OCI-M2 (cell line): ENCODE data around the gene TM4SF4.
"Not testable (repeated sequence)": the region's sequence is repeated elsewhere in the genome, so short reads cannot be mapped to it uniquely, and the experiment has no call there.

Source experiments
- DNase-seq: peaks from one replicate; lab custom pipeline; 2025; ENCODE audit not compliant: unreplicated experiment; lab: John Stamatoyannopoulos, UW

Gene TM4SF4, protein sequence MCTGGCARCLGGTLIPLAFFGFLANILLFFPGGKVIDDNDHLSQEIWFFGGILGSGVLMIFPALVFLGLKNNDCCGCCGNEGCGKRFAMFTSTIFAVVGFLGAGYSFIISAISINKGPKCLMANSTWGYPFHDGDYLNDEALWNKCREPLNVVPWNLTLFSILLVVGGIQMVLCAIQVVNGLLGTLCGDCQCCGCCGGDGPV

GRCh38 chr3:149474250-149474817 is at the start of gene TM4SF4:
Gene TM4SF4, plus strand, starts transcription at chr3:149474697. Its CDS starts 181 bp downstream, at chr3:149474878.
- no peak for DNase-seq

- no peak for DNase-seq
These were observed 49.6 kb upstream of the TM4SF4 start for GRCh38 chr3:149424918-149425317.

DNA sequence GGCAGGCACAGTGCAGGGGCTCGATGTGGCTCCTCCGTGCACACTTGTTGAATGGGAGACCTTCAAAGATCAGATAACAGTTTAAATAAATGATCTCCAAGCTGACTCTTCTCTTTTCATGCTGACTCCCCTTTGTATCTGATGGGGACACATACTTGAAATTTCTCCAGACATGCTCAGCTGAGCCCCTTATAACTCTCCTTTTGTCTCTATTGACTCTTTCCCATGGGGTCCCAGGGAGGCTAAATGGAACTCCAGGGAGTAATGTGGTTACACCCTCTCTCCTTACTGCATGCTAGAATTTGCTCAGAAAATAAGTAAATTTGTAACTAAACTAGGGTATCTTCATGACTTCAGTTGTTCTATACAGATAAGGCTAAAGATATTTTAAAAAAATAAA is 48.2 kb upstream of the TM4SF4 start:
- no peak for DNase-seq

DNA sequence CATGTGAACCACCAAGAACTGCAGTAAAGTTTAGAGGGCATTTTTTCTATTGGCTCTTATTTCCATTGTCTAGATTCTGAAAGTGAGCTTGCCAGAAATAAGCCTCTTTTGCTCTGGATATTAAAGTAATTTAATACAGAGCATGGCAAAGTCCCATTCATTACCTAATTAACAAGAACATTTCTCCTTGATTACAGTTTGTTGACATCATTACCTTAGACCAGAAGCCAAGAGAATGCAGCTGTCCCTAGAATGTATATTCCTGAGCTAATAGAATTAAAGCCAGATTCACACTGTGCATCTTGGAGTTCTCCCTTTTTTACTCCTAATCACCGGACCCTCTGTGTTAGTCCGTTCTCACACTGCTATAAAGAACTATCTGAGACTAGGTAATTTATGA is 46.4 kb upstream of the TM4SF4 start:
- DNase-seq, result no peak

GRCh38 chr3:149430216-149430615 is 44.3 kb upstream of the TM4SF4 start:
- no peak for DNase-seq

DNA sequence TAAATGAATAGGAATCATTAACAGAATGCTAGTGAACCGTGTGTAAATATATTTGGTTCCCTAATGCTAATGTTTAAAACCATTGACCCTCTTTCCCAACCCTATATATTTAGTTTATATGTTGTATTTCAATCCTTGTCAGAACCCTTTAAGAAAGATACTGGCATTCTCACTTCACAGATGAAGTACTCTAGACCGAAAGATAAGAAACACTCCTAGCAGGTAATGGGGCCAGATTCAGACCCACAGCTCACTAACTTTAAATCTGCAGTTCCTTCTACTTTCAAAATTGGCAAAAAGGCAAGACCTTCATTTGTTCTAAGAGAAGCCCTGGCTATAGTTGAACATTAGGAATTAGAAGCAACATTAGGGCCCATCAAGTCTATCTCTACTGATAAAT is 42.3 kb upstream of the TM4SF4 start:
- DNase-seq, result no peak

DNA sequence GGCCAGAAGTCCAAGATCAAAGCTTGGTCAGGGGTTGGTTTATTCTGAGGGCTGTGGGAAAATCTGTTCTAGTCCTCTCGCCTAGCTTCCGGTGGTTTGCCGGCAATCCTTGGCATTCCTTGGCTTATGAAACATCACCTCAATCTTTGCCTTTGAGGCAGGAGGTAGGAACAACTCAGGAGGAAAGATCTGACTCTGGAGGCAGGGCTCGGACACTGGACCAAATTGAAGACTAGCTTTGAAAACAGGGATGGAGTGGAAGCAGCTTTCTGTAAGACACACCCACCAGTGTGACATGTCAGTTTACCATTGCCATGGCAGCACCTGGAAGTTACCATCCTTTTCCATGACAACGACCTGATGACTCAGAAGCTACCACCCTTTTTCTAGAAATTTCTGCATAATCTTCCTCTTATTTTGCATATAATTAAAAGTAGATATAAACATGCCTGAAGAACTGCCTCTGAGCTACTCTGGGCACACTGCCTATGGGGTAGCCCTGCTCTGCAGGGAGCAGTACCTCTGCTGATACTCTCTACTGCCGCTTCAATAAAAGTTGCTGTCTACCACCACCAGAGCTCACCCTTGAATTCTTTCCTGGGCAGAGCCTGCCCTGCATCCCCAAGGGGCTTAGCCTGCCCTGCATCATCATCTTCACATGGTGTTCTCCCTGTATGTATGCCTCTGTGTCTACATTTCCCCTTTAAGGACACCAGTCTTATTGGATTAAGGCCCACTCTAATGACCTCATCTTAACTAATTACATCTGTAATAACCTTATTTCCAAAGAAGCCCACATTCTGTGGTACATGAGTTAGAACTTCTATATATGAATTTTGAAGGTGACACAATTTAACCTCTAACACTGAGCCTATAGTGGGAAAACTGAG is 38.3 kb upstream of the TM4SF4 start:
- no peak for DNase-seq

DNA sequence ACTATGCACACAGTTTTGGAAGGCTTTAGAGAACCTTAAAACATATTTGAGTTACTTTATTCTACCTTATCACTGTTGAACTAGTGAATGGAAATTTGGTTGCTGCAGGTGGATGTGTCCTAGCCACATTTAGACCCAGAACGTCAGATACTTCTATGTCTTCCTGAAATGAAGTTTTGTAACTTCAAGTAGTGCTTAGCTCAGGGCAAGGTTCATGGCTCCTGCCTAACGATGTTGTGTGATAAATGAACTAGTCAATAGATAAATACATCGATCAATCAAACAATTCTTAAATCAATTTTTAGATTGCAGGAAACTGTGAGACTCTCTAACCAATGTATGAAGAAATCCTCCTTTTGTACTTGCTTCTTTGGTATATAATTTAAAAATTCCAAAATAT is 37.2 kb upstream of the TM4SF4 start:
- DNase-seq, result no peak

DNA sequence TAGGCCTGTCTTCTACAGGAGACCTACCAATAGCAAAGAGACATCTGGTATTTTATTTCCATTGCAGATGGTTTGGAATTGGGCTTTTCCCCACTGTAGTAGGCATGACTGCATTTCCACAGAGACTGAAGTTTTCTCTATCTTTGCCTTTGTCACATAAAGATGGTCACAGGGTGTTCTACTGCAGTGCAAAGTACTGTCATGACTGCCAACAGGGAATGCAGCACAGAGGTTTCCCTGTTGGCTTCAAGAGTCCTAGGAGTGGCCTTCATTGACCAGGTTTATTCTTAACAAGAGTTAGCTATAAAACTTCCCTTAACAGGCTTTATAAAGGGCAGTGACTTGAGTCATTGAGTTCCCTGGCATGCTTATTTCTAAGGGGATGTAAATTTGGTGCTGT is 36.8 kb upstream of the TM4SF4 start:
- DNase-seq, result no peak

GRCh38 chr3:149438981-149439380 is 35.5 kb upstream of the TM4SF4 start:
- DNase-seq, result no peak

DNA sequence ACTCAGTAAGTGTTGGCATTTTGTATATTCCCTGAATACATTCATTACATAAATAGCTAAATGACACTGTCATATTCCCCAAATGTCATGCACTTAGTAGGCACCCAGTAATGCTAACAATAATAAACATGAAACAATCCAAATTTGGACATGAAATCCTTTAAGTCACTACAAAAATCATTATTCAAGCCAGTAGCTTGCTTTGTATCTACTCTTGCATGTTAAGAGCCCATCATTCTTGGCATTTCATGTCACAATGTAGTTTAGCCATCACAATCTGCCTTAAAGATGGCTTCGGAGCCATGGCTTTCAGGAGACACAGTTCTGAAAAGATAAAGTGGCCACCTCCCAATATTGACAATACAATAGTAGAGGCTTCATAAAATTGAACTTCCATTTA is 32.9 kb upstream of the TM4SF4 start:
- DNase-seq, result no peak

DNA sequence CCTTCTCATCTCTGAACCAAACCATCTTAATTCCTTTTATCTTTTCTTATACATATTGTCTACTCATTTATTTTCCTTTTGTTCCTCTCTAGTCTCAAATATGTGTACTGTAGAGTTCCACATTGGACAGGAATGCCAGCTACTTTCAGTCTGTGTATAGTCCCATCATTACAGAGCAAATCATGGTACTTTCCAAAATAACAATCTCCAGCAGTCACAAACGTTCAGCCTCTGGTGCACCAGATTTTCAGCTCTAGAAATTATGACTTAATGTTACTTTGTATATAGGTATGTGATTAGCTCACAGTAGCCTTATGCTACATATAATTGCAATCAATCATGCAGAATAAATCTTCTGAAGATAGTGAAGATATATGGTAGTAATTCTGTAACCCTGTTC is 32.5 kb upstream of the TM4SF4 start:
- no peak for DNase-seq

DNA sequence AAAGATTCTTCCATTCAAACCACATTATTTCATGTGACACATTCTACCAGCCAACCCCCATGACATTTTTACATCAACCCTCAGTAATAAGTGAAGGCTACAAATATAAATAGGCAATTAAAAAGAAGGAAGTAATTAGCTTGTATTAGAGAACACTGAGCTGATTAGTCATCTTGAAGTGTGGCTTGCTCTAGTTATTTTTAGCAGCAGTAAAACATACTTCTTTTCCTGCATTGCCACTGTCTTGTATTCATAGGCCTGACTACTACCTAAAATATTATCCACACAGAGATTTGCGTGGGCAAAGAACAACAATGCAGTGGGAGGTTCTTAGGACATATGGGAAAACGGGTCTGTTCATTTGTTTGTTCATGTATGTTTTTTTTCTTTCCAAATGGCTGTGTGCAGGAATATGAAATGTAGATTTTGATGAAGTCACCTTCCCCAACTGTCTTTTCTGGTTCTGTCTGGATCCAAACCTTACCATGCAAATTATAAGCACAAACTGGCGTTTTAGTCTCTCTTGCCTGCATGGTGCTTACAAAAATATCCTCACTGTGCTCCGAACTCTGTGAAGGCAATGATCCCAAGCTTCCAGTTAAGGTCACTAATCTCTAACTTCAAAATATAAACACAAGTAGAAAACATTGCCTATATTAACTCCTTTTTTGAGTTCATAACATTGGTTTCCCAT is 31.5 kb upstream of the TM4SF4 start:
- DNase-seq, result no peak

- DNase-seq, result no peak
These were observed 31.0 kb upstream of the TM4SF4 start for GRCh38 chr3:149443545-149443912.

DNA sequence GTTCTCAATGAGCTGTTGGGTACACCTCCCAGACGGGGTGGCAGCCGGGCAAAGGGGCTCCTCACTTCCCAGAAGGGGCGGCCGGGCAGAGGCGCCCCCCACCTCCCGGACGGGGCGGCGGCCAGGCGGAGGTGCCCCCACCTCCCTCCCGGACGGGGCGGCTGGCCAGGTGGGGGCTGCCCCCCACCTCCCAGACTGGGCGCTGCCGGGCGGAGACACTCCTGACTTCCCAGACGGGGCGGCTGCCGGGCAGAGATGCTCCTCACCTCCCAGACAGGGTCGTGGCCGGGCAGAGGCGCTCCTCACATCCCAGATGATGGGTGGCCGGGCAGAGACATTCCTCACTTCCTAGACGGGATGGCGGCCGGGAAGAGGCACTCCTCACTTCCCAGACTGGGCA is 29.6 kb upstream of the TM4SF4 start:
- not testable (repeated sequence) for DNase-seq

- DNase-seq, result no peak
These were observed 26.1 kb upstream of the TM4SF4 start for GRCh38 chr3:149448331-149448831.

DNA sequence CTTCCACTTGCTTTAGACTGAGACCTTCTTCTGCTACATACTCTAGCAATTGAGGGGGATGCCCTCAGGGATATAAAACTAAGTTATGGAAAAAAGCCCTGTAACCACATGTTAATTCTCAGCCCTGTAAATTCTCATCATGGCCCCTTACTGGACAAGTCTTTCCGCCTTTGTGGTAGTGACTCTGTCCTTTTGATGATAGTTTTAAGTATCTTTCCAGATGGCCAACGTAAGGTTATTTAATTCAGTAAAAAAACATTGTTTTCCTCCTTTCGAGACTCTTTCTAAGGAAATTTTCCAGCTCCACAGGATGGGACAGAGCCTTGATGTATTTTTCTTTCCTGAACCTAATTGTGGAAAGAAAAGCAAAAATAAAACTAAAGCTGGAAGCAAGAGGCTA is 25.3 kb upstream of the TM4SF4 start:
- no peak for DNase-seq

GRCh38 chr3:149449799-149450198 is 24.7 kb upstream of the TM4SF4 start:
- DNase-seq, result no peak

GRCh38 chr3:149450281-149450680 is 24.2 kb upstream of the TM4SF4 start:
- DNase-seq, result no peak

DNA sequence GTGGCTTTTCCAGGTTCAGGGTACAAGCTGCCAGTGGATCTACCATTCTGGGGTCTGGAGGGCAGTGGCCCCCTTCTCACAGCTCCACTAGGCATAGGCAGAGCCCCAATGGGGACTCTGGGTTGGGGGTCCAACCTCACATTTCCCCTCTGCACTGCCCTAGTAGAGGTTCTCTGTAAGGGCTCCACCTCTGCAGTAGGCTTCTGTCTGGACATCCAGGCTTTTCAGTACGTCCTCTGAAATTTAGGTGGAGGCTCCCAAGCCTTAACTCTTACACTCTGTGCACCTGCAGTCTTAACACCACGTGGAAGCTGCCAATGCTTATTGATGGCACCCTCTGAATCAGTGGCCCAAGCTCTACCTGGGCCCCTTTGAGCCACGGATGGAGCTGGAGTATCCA is 22.5 kb upstream of the TM4SF4 start:
- DNase-seq, result no peak

GRCh38 chr3:149453140-149453805 is 21.2 kb upstream of the TM4SF4 start:
- DNase-seq, result no peak
